HepG2 (cell line): ENCODE data around the gene APRT. TPM values are rescaled to one million over a fixed set of nuclear protein-coding genes. Genes with fewer than 3 reads are reported as not detected.

Source experiments
- FOXC1 ChIP-seq: sonication (generic); formaldehyde crosslinking; IDR thresholded peaks from 2 replicates; pipeline ENCODE4 v1.8.0; 2022; ENCODE audit warnings: mild to moderate bottlenecking, missing genetic modification reagents, borderline replicate concordance
- IRX3 ChIP-seq: sonication (generic); formaldehyde crosslinking; IDR thresholded peaks from 2 replicates; pipeline ENCODE4 v1.8.1; 2023; ENCODE audit warnings: mild to moderate bottlenecking, low read depth, missing genetic modification reagents, borderline replicate concordance
- NCOA2 ChIP-seq: sonication (generic); formaldehyde crosslinking; IDR thresholded peaks from 2 replicates; pipeline ENCODE4 v1.8.0; 2022; ENCODE audit warnings: inconsistent platforms
- NR3C1 ChIP-seq: sonication (generic); formaldehyde crosslinking; IDR thresholded peaks from 2 replicates; pipeline ENCODE4 v1.4.0; 2020; ENCODE audit warnings: missing genetic modification reagents
- ONECUT2 ChIP-seq: sonication (generic); formaldehyde crosslinking; IDR thresholded peaks from 2 replicates; pipeline ENCODE4 v1.4.0; 2020; ENCODE audit warnings: missing genetic modification reagents
- SIN3A ChIP-seq: IDR thresholded peaks from 2 replicates; pipeline ENCODE4 v1.6.1; 2011; ENCODE audit warnings: low read depth, mild to moderate bottlenecking, control low read depth, low read length, borderline replicate concordance
- ZBTB42 ChIP-seq: sonication (generic); formaldehyde crosslinking; IDR thresholded peaks from 2 replicates; pipeline ENCODE4 v1.5.0; 2020; ENCODE audit warnings: mild to moderate bottlenecking, missing genetic modification reagents
- ZFP36L1 ChIP-seq: sonication (generic); formaldehyde crosslinking; IDR thresholded peaks from 2 replicates; pipeline ENCODE4 v1.8.0; 2022; ENCODE audit warnings: mild to moderate bottlenecking, missing genetic modification reagents, moderate library complexity
- ZFYVE20 ChIP-seq: sonication (generic); formaldehyde crosslinking; IDR thresholded peaks from 2 replicates; pipeline ENCODE4 v1.8.0; 2023; ENCODE audit warnings: low read depth, mild to moderate bottlenecking, moderate library complexity, missing genetic modification reagents, borderline replicate concordance
- ZNF282 ChIP-seq: fragments of 450-650 bp; IDR thresholded peaks from 2 replicates; pipeline ENCODE4 v1.6.1; 2018; ENCODE audit not compliant: partially characterized antibody
- ZNF296 ChIP-seq: sonication (generic); formaldehyde crosslinking; conservative IDR thresholded peaks from 2 replicates; pipeline ENCODE4 v1.5.0; 2020; ENCODE audit warnings: mild to moderate bottlenecking, missing genetic modification reagents
- ZNF709 ChIP-seq: sonication (generic); formaldehyde crosslinking; IDR thresholded peaks from 2 replicates; pipeline ENCODE4 v1.5.0; 2020; ENCODE audit warnings: mild to moderate bottlenecking, missing genetic modification reagents
- ZNF879 ChIP-seq: sonication (generic); formaldehyde crosslinking; IDR thresholded peaks from 2 replicates; pipeline ENCODE4 v1.8.1; 2023; ENCODE audit warnings: missing genetic modification reagents
- ZSCAN22 ChIP-seq: sonication (generic); formaldehyde crosslinking; IDR thresholded peaks from 2 replicates; pipeline ENCODE4 v1.4.0; 2020; ENCODE audit warnings: mild to moderate bottlenecking, missing genetic modification reagents
- polyA plus RNA-seq, 8 experiments: library from polyadenylated mRNA; depleted of rRNA in 3 of 8; stranded (reverse) in 7 of 8; unstranded in 1 of 8; fragments of >200 nt; fragmentation: Illumina TruSeq in 4 of 8; extraction: Trizol in 4 of 8; gene quantifications; 2 replicates each; pipeline versions ENCODE4 v1.2.1 to v1.2.3, GENCODE V29; 2011 to 2016; ENCODE audit warnings: low read depth in 4 of 8, missing spikeins in 1 of 8, mixed read lengths in 1 of 8; ENCODE audit not compliant: insufficient read depth in 1 of 8
- total RNA-seq, 5 experiments: library from RNA; depleted of rRNA; stranded (reverse); fragments of >200 nt; fragmentation: Illumina TruSeq; extraction: Trizol; gene quantifications; 2 replicates each; pipeline ENCODE4 v1.2.3, GENCODE V29; 2016; ENCODE audit warnings: low read depth in 1 of 5
- TF ChIP-seq, protein P1 (sequence below): sonication (generic); IDR thresholded peaks from 2 replicates; pipeline ENCODE4 v1.6.1; 2016; ENCODE audit warnings: low read depth, borderline replicate concordance
- TF ChIP-seq, protein P2 (sequence below): sonication (generic); formaldehyde crosslinking; IDR thresholded peaks from 2 replicates; pipeline ENCODE4 v1.5.0; 2020; ENCODE audit warnings: mild to moderate bottlenecking, missing genetic modification reagents, borderline replicate concordance
- TF ChIP-seq, protein P3 (sequence below): sonication (generic); formaldehyde crosslinking; IDR thresholded peaks from 2 replicates; pipeline ENCODE4 v1.4.0; 2020; ENCODE audit warnings: missing genetic modification reagents, mild to moderate bottlenecking, borderline replicate concordance
- TF ChIP-seq, protein P4 (sequence below): sonication (generic); formaldehyde crosslinking; IDR thresholded peaks from 2 replicates; pipeline ENCODE4 v1.4.0; 2020; ENCODE audit warnings: missing genetic modification reagents

APRT gene
- total and polyA plus RNA-seq, 2 of the 13 experiments (the other 11 are each of a cell fraction or from before 2014, with no cell fraction given) = 155 to 242 TPM

DNA sequence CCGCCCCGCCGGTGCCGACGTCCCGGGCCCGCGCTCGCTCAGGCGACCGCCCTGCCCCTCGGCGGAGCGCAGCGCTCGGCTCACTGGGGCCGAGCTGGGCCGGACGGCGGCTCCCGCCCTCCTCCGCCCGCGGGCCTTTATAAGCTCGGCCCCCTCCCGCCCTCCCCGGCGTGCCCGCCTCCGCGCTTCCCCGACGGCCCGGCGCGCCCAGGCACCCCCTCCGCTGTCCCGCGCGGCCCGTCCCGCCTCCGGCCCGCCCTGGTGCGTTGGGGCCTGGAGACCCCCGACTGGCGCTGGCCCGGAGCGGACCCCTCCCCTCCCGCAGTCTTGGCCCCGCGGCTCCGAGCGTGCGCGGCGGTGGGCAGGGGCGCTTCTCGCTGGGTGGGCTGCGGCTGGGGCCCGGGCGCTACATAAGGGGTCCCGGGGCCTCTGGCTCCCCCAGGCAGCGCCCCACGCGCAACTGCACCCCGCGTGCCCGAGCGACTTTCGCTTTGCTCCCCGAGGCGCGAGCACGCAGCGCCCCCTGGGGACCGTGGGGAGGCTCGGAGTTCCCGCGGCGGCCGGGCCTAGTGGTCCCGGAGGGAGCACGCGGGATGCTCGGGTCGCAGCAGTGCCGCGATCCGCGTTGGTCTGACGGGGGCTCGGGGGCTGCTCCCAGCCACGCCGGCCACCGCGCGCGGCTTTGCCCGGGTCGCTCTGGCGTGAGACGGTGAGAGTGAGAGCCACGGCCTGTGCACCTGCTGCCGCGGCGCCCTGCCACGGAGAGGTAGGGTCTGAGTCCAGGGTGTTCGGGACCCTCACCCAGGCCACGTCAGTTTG is 26.4 kb downstream of the APRT start, which contains the start of gene PIEZO1 (continued):
- peak; percentile 97 for TF ChIP-seq FOXC1
- TF ChIP-seq, protein P1, sequence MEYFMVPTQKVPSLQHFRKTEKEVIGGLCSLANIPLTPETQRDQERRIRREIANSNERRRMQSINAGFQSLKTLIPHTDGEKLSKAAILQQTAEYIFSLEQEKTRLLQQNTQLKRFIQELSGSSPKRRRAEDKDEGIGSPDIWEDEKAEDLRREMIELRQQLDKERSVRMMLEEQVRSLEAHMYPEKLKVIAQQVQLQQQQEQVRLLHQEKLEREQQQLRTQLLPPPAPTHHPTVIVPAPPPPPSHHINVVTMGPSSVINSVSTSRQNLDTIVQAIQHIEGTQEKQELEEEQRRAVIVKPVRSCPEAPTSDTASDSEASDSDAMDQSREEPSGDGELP = no peak
- TF ChIP-seq, protein P2, sequence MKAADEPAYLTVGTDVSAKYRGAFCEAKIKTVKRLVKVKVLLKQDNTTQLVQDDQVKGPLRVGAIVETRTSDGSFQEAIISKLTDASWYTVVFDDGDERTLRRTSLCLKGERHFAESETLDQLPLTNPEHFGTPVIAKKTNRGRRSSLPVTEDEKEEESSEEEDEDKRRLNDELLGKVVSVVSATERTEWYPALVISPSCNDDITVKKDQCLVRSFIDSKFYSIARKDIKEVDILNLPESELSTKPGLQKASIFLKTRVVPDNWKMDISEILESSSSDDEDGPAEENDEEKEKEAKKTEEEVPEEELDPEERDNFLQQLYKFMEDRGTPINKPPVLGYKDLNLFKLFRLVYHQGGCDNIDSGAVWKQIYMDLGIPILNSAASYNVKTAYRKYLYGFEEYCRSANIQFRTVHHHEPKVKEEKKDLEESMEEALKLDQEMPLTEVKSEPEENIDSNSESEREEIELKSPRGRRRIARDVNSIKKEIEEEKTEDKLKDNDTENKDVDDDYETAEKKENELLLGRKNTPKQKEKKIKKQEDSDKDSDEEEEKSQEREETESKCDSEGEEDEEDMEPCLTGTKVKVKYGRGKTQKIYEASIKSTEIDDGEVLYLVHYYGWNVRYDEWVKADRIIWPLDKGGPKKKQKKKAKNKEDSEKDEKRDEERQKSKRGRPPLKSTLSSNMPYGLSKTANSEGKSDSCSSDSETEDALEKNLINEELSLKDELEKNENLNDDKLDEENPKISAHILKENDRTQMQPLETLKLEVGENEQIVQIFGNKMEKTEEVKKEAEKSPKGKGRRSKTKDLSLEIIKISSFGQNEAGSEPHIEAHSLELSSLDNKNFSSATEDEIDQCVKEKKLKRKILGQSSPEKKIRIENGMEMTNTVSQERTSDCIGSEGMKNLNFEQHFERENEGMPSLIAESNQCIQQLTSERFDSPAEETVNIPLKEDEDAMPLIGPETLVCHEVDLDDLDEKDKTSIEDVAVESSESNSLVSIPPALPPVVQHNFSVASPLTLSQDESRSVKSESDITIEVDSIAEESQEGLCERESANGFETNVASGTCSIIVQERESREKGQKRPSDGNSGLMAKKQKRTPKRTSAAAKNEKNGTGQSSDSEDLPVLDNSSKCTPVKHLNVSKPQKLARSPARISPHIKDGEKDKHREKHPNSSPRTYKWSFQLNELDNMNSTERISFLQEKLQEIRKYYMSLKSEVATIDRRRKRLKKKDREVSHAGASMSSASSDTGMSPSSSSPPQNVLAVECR (CRISPR knock-in tag) = peak; percentile 82
- 0 out of 2 replicates have a peak, but pooled peaks have one; percentile 45 for TF ChIP-seq ZFP36L1
- peak; percentile 56; the same call in 1 of the 2 replicates for TF ChIP-seq ZNF709 (CRISPR knock-in tag)
- TF ChIP-seq IRX3 (CRISPR knock-in tag) = no peak
- TF ChIP-seq ZSCAN22 (CRISPR knock-in tag) = no peak
- TF ChIP-seq ZFYVE20 (CRISPR knock-in tag) = no peak
- TF ChIP-seq SIN3A = 0 out of 2 replicates have a peak, but pooled peaks have one; percentile 11
- TF ChIP-seq ONECUT2 (CRISPR knock-in tag) = no peak
- TF ChIP-seq ZNF879 (CRISPR knock-in tag) = no peak
- TF ChIP-seq NR3C1 (CRISPR knock-in tag) = no peak
- TF ChIP-seq, protein P3, sequence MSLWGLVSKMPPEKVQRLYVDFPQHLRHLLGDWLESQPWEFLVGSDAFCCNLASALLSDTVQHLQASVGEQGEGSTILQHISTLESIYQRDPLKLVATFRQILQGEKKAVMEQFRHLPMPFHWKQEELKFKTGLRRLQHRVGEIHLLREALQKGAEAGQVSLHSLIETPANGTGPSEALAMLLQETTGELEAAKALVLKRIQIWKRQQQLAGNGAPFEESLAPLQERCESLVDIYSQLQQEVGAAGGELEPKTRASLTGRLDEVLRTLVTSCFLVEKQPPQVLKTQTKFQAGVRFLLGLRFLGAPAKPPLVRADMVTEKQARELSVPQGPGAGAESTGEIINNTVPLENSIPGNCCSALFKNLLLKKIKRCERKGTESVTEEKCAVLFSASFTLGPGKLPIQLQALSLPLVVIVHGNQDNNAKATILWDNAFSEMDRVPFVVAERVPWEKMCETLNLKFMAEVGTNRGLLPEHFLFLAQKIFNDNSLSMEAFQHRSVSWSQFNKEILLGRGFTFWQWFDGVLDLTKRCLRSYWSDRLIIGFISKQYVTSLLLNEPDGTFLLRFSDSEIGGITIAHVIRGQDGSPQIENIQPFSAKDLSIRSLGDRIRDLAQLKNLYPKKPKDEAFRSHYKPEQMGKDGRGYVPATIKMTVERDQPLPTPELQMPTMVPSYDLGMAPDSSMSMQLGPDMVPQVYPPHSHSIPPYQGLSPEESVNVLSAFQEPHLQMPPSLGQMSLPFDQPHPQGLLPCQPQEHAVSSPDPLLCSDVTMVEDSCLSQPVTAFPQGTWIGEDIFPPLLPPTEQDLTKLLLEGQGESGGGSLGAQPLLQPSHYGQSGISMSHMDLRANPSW (CRISPR knock-in tag) = no peak; the same call in 1 of the 2 replicates
- TF ChIP-seq ZNF296 (CRISPR knock-in tag) = no peak
- 0 out of 2 replicates have a peak, but pooled peaks have one; percentile 28 for TF ChIP-seq ZBTB42
- no peak; the same call in 1 of the 2 replicates for TF ChIP-seq NCOA2 (CRISPR knock-in tag)
- no peak for TF ChIP-seq ZNF282
- TF ChIP-seq, protein P4, sequence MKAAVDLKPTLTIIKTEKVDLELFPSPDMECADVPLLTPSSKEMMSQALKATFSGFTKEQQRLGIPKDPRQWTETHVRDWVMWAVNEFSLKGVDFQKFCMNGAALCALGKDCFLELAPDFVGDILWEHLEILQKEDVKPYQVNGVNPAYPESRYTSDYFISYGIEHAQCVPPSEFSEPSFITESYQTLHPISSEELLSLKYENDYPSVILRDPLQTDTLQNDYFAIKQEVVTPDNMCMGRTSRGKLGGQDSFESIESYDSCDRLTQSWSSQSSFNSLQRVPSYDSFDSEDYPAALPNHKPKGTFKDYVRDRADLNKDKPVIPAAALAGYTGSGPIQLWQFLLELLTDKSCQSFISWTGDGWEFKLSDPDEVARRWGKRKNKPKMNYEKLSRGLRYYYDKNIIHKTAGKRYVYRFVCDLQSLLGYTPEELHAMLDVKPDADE = peak; percentile 68
